ENCODE data around the gene NAIF1. TPM values are rescaled to one million over a fixed set of nuclear protein-coding genes. Genes with fewer than 3 reads are reported as not detected.

NAIF1 gene
- total and polyA plus RNA-seq, 4 experiments from 2014 or later = 11.3 to 15.2 (median 13.6) TPM

- Histone ChIP-seq H3K4me1 (ENCODE audit: insufficient read depth, low read length) (peaks cover 79% of the 10 kb centered on the region), H3K9me3 (ENCODE audit: control insufficient read depth in 1 of 2, low read length in 2 of 2) (no peaks in the 10 kb centered on the region), H3K4me3 (ENCODE audit: low read length in 2 of 2) (no peak overlapping the region), H3K27me3 (ENCODE audit: insufficient read depth, low read length) (no peaks in the 10 kb centered on the region), H3K36me3 (ENCODE audit: insufficient read depth, low read length) (peaks cover 29% of the 10 kb centered on the region), H3K27ac (ENCODE audit: low read depth, low read length) (peak overlapping the region; percentile 13)
- Mint-ChIP-seq H3K4me3 (peak overlapping the region in 6 of 8 donors; percentile 17 to 49 (median 27)), H3K27me3 (no peaks in the 10 kb centered on the region), H3K4me1 (peaks cover 31 to 88% (median 57%) of the 10 kb centered on the region in 4 donors), H3K27ac (peak overlapping the region; percentile 51 to 82 (median 75)), H3K36me3 (peaks cover 15 to 37% of the 10 kb centered on the region in 2 donors), H3K9me3 (peaks cover 0 to 4% (median 0%) of the 10 kb centered on the region in 8 donors)
- intact Hi-C loops (cut with micrococcal nuclease) = no loop called here
- ChIA-PET CTCF (ENCODE audit: partially characterized antibody) (interaction anchor here (1.1 to 1.6 kb wide), 5 partner anchors 10 to 63 kb away, joined by 3 to 4 read pairs (median 3); no protein-coding TSS in a partner anchor), POLR2A (ENCODE audit: partially characterized antibody) (interaction anchor here (0.6 to 1.5 kb wide), 5 partner anchors 13 to 31 kb away, joined by 3 to 5 read pairs (median 3); partner anchors contain the start of genes NAIF1 and SLC25A25)
- no peak for DNase-seq
Observed at GRCh38 chr9:128097543-128098296, 30.6 kb upstream of the NAIF1 start.

- DNase-seq = no peak
- Mint-ChIP-seq H3K9me3 (peaks cover 0 to 2% (median 0%) of the 10 kb centered on the region in 8 donors), H3K27ac (peak overlapping the region in 6 of 7 donors; percentile 3 to 62 (median 48)), H3K36me3 (peaks cover 7 to 29% of the 10 kb centered on the region in 2 donors), H3K27me3 (no peaks in the 10 kb centered on the region), H3K4me3 (peak overlapping the region in 1 of 8 donors; percentile 17), H3K4me1 (peaks cover 30 to 88% (median 60%) of the 10 kb centered on the region in 4 donors)
- CTCF ChIA-PET (ENCODE audit: partially characterized antibody) = interaction anchor here (1.1 to 1.6 kb wide), 4 partner anchors 16 to 62 kb away, joined by 3 to 4 read pairs (median 3); no protein-coding TSS in a partner anchor
- Histone ChIP-seq H3K4me1 (ENCODE audit: insufficient read depth, low read length) (peaks cover 80% of the 10 kb centered on the region), H3K4me3 (ENCODE audit: low read length in 2 of 2) (no peak overlapping the region), H3K27me3 (ENCODE audit: insufficient read depth, low read length) (no peaks in the 10 kb centered on the region), H3K36me3 (ENCODE audit: insufficient read depth, low read length) (peaks cover 20% of the 10 kb centered on the region), H3K27ac (ENCODE audit: low read depth, low read length) (no peak overlapping the region), H3K9me3 (ENCODE audit: control insufficient read depth in 1 of 2, low read length in 2 of 2) (no peaks in the 10 kb centered on the region)
- intact Hi-C loops (cut with micrococcal nuclease) = no loop called here
- POLR2A ChIA-PET (ENCODE audit: partially characterized antibody) = interaction anchor here (1.3 to 1.5 kb wide), 3 partner anchors 14 to 29 kb away, joined by 3 read pairs; partner anchors contain the start of gene SLC25A25
Observed at GRCh38 chr9:128096616-128097536, 29.8 kb upstream of the NAIF1 start.

- no peak for DNase-seq
- ChIA-PET CTCF (ENCODE audit: partially characterized antibody) (interaction anchor here (1.3 to 1.6 kb wide), 2 partner anchors 9 to 32 kb away, joined by 3 to 5 read pairs; no protein-coding TSS in a partner anchor), POLR2A (ENCODE audit: partially characterized antibody) (interaction anchor here (0.6 to 3.8 kb wide), 5 partner anchors 16 to 118 kb away, joined by 3 to 18 read pairs (median 5); partner anchors contain the start of genes NAIF1 and SLC25A25)
- Histone ChIP-seq H3K9me3 (ENCODE audit: control insufficient read depth in 1 of 2, low read length in 2 of 2) (no peaks in the 10 kb centered on the region), H3K27me3 (ENCODE audit: insufficient read depth, low read length) (no peaks in the 10 kb centered on the region), H3K4me1 (ENCODE audit: insufficient read depth, low read length) (peaks cover 87% of the 10 kb centered on the region), H3K4me3 (ENCODE audit: low read length in 2 of 2) (no peak overlapping the region), H3K36me3 (ENCODE audit: insufficient read depth, low read length) (peaks cover 3% of the 10 kb centered on the region), H3K27ac (ENCODE audit: low read depth, low read length) (peak overlapping the region; percentile 57)
- H3K27ac Mint-ChIP-seq = peak overlapping the region; percentile 93 to 98 (median 94)
- peaks cover 0 to 2% (median 0%) of the 10 kb centered on the region in 8 donors for H3K9me3 Mint-ChIP-seq
- peaks cover under 1 to 21% of the 10 kb centered on the region in 2 donors for H3K36me3 Mint-ChIP-seq
- no peaks in the 10 kb centered on the region for H3K27me3 Mint-ChIP-seq
- peak overlapping the region in 3 of 8 donors; percentile 49 to 84 (median 78) for H3K4me3 Mint-ChIP-seq
- intact Hi-C loops (cut with micrococcal nuclease) = no loop called here
- peaks cover 34 to 87% (median 68%) of the 10 kb centered on the region in 4 donors for H3K4me1 Mint-ChIP-seq
Observed at GRCh38 chr9:128094950-128095544, 27.9 kb upstream of the NAIF1 start.

- H3K4me1 ChIP-seq (ENCODE audit: insufficient read depth, low read length) = peaks cover 85% of the 10 kb centered on the region
- Mint-ChIP-seq H3K4me3 (peak overlapping the region in 6 of 8 donors; percentile 15 to 84 (median 64)), H3K36me3 (peaks cover 3 to 20% of the 10 kb centered on the region in 2 donors), H3K9me3 (no peaks in the 10 kb centered on the region), H3K4me1 (peaks cover 33 to 87% (median 67%) of the 10 kb centered on the region in 4 donors), H3K27me3 (no peaks in the 10 kb centered on the region), H3K27ac (peak overlapping the region; percentile 93 to 98 (median 94))
- intact Hi-C loops (cut with micrococcal nuclease) = no loop called here
- H3K36me3 ChIP-seq (ENCODE audit: insufficient read depth, low read length) = peaks cover 3% of the 10 kb centered on the region
- H3K9me3 ChIP-seq (ENCODE audit: control insufficient read depth in 1 of 2, low read length in 2 of 2) = no peaks in the 10 kb centered on the region
- POLR2A ChIA-PET (ENCODE audit: partially characterized antibody) = interaction anchor here (0.6 to 3.8 kb wide), 6 partner anchors 15 to 117 kb away, joined by 3 to 18 read pairs (median 4); partner anchors contain the start of genes NAIF1 and SLC25A25
- CTCF ChIA-PET (ENCODE audit: partially characterized antibody) = interaction anchor here (1.3 to 2.8 kb wide), 4 partner anchors 8 to 31 kb away, joined by 3 to 17 read pairs (median 4); no protein-coding TSS in a partner anchor
- H3K27ac ChIP-seq (ENCODE audit: low read depth, low read length) = peak overlapping the region; percentile 57
- no peaks in the 10 kb centered on the region for H3K27me3 ChIP-seq (ENCODE audit: insufficient read depth, low read length)
- H3K4me3 ChIP-seq (ENCODE audit: low read length in 2 of 2) = no peak overlapping the region
- DNase-seq = peak; percentile 57 to 85 (median 69)
Observed at GRCh38 chr9:128094166-128094949, 27.2 kb upstream of the NAIF1 start.

- H3K4me3 ChIP-seq (ENCODE audit: low read length in 2 of 2) = no peak overlapping the region
- Mint-ChIP-seq H3K4me3 (peak overlapping the region in 6 of 8 donors; percentile 0 to 58 (median 36)), H3K27me3 (no peaks in the 10 kb centered on the region), H3K9me3 (no peaks in the 10 kb centered on the region), H3K4me1 (peaks cover 40 to 83% (median 63%) of the 10 kb centered on the region in 4 donors), H3K36me3 (peaks cover 3 to 22% of the 10 kb centered on the region in 2 donors), H3K27ac (peak overlapping the region; percentile 77 to 98 (median 93))
- ChIA-PET CTCF (ENCODE audit: partially characterized antibody) (interaction anchor here (0.6 to 2.8 kb wide), 10 partner anchors 10 to 149 kb away, joined by 3 to 17 read pairs (median 4); no protein-coding TSS in a partner anchor), POLR2A (ENCODE audit: partially characterized antibody) (interaction anchor here (0.7 to 3.8 kb wide), 8 partner anchors 12 to 138 kb away, joined by 3 to 18 read pairs (median 4); partner anchors contain the start of genes NAIF1 and SLC25A25)
- intact Hi-C loops (cut with micrococcal nuclease) = no loop called here
- H3K4me1 ChIP-seq (ENCODE audit: insufficient read depth, low read length) = peaks cover 85% of the 10 kb centered on the region
- H3K9me3 ChIP-seq (ENCODE audit: control insufficient read depth in 1 of 2, low read length in 2 of 2) = no peaks in the 10 kb centered on the region
- peaks cover 3% of the 10 kb centered on the region for H3K36me3 ChIP-seq (ENCODE audit: insufficient read depth, low read length)
- peak overlapping the region; percentile 57 for H3K27ac ChIP-seq (ENCODE audit: low read depth, low read length)
- DNase-seq = peak in 1 of 5 donors; percentile 16
- H3K27me3 ChIP-seq (ENCODE audit: insufficient read depth, low read length) = no peaks in the 10 kb centered on the region
Observed at GRCh38 chr9:128093011-128093410, 25.9 kb upstream of the NAIF1 start.

Measured in CD4-positive, alpha-beta memory T cell (primary cell).